Gastroesophageal sphincter (tissue), 4 donors: Measurements from ENCODE around the gene MED17. TPM values are rescaled to one million over a fixed set of nuclear protein-coding genes. Genes with fewer than 3 reads are reported as not detected.

Source experiments
- ATAC-seq: fragments of 150-250 bp; one replicate; pipeline ENCODE4 v1.9.1; 2016; ENCODE audit warnings: mild to moderate bottlenecking, moderate library complexity
- H3K27ac ChIP-seq, 4 donors: fragments of 200-600 bp; sonication (generic) in 3 of 4; 1 replicate in 3 of 4; 2 replicates in 1 of 4; pipeline ENCODE4 v1.5.1; 2016 to 2019
- H3K27me3 ChIP-seq: fragments of 200-600 bp; sonication (generic); one replicate; pipeline ENCODE4 v1.5.1; 2019
- H3K36me3 ChIP-seq, 2 donors: fragments of 200-600 bp; sonication (generic); one replicate each; pipeline ENCODE4 v1.5.1; 2019; ENCODE audit warnings: control low read depth in 1 of 2
- H3K4me1 ChIP-seq, 3 donors: fragments of 200-600 bp; sonication (generic); 1 replicate in 2 of 3; 2 replicates in 1 of 3; pipeline ENCODE4 v1.5.1; 2016 to 2019; ENCODE audit warnings: control low read depth in 2 of 3
- H3K4me3 ChIP-seq, 2 donors: fragments of 200-600 bp; sonication (generic); one replicate each; pipeline ENCODE4 v1.5.1; 2019; ENCODE audit warnings: mild to moderate bottlenecking in 1 of 2, moderate library complexity in 1 of 2
- H3K9me3 ChIP-seq, 3 donors: fragments of 200-600 bp; sonication (generic); one replicate each; pipeline ENCODE4 v1.5.1; 2017 to 2019; ENCODE audit warnings: control low read depth in 2 of 3
- EP300 ChIP-seq: sonication (generic); formaldehyde crosslinking; IDR thresholded peaks from one replicate; pipeline ENCODE4 v1.6.1; 2017; ENCODE audit warnings: antibody characterized with exemption, mild to moderate bottlenecking
- POLR2A ChIP-seq, 2 donors: fragments of 450-650 bp; IDR thresholded peaks; one replicate each; pipeline ENCODE4 v1.6.1; 2017; ENCODE audit warnings: antibody characterized with exemption in 2 of 2, mild to moderate bottlenecking in 2 of 2, moderate library complexity in 1 of 2
- POLR2AphosphoS5 ChIP-seq: sonication (generic); formaldehyde crosslinking; IDR thresholded peaks from one replicate; pipeline ENCODE4 v1.6.1; 2017; ENCODE audit warnings: antibody characterized with exemption
- WGBS, 2 donors: methylation state at CpG; one replicate each; pipeline ENCODE4 v1.1.5; 2018; ENCODE audit warnings: low coverage in 1 of 2; 5-methylcytosine and 5-hydroxymethylcytosine counted together
- total RNA-seq, 4 donors: library from RNA; depleted of rRNA; stranded (reverse); fragments of >200 nt; gene quantifications; one replicate each; pipeline ENCODE4 v1.1.0, GENCODE V29; 2016
- TF ChIP-seq, protein P1 (sequence below), 4 experiments: fragments of 200-600 bp in 2 of 4; fragments of 450-650 bp in 2 of 4; sonication (generic) in 1 of 4; IDR thresholded peaks; one replicate each; pipeline ENCODE4 v1.5.1; 2017 to 2019; ENCODE audit warnings: antibody characterized with exemption in 4 of 4, mild to moderate bottlenecking in 2 of 4, moderate library complexity in 2 of 4

Gene MED17
- total RNA-seq, 4 donors from 2014 or later = 27.1 to 29.7 (median 28.2) TPM

DNA sequence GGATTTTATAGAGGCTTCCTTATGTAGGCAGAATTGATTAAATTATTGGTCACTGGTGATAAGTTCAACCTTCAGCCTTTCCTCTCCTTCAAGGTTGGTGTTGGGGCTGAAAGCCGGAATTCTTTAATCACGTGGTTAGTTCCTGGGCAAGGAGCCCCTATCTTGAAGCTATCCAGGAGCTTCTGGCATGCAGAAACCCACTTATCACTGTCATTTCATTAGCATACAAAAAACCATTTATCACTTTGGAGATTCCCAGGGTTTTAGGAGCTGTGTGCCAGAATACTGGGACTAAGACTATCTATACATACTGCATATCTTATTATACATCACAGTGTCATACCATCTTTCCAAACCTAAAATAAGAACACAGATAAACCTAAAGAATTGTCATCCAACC is 18.5 kb upstream of the MED17 start:
- peaks cover 0 to 50% of the 10 kb centered on the region in 2 donors for H3K36me3 ChIP-seq
- ATAC-seq = no peak
- WGBS, 2 donors = 28% methylated on average over 2 of the region's 2 CpGs; no CpG with 5 or more reads in 1 of the 2 donors
- H3K9me3 ChIP-seq = no peaks in the 10 kb centered on the region
- H3K27ac ChIP-seq = no peak overlapping the region
- H3K4me3 ChIP-seq = no peak overlapping the region
- TF ChIP-seq POLR2AphosphoS5 (no peak), EP300 (no peak)
- no peaks in the 10 kb centered on the region for H3K27me3 ChIP-seq
- H3K4me1 ChIP-seq = no peaks in the 10 kb centered on the region

DNA sequence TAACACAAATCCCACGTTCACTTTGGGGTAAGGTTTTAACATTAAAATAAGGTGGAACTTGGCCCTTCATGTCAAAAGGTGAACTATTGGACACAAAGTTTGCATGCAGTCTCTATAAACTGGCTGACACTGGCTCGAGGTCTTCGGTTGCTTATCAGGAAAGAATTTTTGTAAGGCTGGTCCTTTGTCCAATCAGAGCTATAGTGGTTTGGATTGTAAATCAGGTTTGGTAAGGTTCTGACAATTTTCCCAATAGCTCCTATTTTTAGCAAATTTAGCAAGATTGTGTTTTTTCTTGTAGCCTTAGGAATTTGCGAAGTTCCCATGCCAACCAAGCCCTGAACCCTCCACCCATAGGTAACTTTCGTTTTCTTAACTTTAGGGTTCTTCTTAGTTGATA is 17.6 kb upstream of the MED17 start:
- Histone ChIP-seq H3K4me3 (no peak overlapping the region), H3K27ac (no peak overlapping the region), H3K27me3 (no peaks in the 10 kb centered on the region), H3K36me3 (peaks cover 0 to 40% of the 10 kb centered on the region in 2 donors), H3K9me3 (no peaks in the 10 kb centered on the region), H3K4me1 (no peaks in the 10 kb centered on the region)
- ATAC-seq = no peak
- TF ChIP-seq EP300 = no peak
- TF ChIP-seq POLR2A (IDR thresholded peaks at IDR 0.05) = no peak
- TF ChIP-seq, protein P1, sequence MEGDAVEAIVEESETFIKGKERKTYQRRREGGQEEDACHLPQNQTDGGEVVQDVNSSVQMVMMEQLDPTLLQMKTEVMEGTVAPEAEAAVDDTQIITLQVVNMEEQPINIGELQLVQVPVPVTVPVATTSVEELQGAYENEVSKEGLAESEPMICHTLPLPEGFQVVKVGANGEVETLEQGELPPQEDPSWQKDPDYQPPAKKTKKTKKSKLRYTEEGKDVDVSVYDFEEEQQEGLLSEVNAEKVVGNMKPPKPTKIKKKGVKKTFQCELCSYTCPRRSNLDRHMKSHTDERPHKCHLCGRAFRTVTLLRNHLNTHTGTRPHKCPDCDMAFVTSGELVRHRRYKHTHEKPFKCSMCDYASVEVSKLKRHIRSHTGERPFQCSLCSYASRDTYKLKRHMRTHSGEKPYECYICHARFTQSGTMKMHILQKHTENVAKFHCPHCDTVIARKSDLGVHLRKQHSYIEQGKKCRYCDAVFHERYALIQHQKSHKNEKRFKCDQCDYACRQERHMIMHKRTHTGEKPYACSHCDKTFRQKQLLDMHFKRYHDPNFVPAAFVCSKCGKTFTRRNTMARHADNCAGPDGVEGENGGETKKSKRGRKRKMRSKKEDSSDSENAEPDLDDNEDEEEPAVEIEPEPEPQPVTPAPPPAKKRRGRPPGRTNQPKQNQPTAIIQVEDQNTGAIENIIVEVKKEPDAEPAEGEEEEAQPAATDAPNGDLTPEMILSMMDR (IDR thresholded peaks at IDR 0.05) = no peak
- TF ChIP-seq POLR2AphosphoS5 = no peak
- WGBS, 2 donors = 77 to 90% methylated on average over 5 of the region's 5 CpGs

DNA sequence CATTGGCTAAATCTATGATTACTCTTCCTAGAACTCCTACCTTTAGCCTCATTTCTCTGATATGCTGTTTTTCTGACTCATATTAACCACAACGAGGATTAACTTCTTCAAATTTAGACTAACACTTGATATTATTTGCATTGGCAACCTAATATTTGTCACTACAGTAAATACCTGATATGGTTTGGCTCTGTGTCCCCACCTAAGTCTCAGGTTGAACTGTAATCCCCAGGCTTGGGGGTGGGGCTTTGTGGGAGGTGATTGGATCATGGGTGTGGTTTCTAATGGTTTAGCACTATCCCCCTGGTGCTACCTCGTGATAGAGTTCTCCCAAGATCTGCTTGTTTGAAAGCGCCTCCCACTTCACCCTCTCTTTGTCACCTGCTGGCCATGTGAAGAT is 17.1 kb upstream of the MED17 start:
- Histone ChIP-seq H3K9me3 (no peaks in the 10 kb centered on the region), H3K27ac (no peak overlapping the region), H3K4me3 (no peak overlapping the region), H3K36me3 (peaks cover 0 to 35% of the 10 kb centered on the region in 2 donors), H3K27me3 (no peaks in the 10 kb centered on the region), H3K4me1 (no peaks in the 10 kb centered on the region)
- ATAC-seq = no peak
- no peak for TF ChIP-seq POLR2A (IDR thresholded peaks at IDR 0.05)
- no peak for TF ChIP-seq POLR2AphosphoS5
- no peak for TF ChIP-seq EP300
- TF ChIP-seq, protein P1 (IDR thresholded peaks at IDR 0.05) = no peak
- WGBS, 2 donors = 63 to 72% methylated on average over 1 to 2 of the region's 3 CpGs

DNA sequence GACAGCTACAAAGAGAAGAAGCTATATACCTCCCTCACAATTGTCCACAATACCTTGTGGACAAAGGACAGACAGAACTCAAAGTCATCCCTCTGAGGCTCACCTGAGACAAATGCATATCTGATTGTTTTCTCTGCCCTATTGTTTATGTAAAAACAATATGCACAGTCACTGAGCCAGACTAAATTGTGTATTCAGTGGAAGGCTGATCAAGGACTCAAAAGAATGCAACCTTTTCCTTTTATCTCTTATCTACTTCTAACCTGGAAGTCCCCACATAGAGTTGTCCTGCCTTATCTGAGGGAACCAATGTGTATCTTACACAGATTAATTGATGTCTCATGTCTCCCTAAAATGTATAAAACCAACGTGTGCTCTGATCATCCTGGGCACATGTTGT is 13.9 kb upstream of the MED17 start:
- Histone ChIP-seq H3K9me3 (no peaks in the 10 kb centered on the region), H3K4me3 (no peak overlapping the region), H3K27ac (no peak overlapping the region), H3K27me3 (no peaks in the 10 kb centered on the region), H3K4me1 (no peaks in the 10 kb centered on the region), H3K36me3 (peaks cover 0 to 3% of the 10 kb centered on the region in 2 donors)
- 57% methylated on average over 1 of the region's 1 CpG; no CpG with 5 or more reads in 1 of the 2 donors for WGBS, 2 donors
- no peak for TF ChIP-seq POLR2A (IDR thresholded peaks at IDR 0.05)
- TF ChIP-seq, protein P1 (IDR thresholded peaks at IDR 0.05) = no peak
- no peak for TF ChIP-seq EP300
- no peak for TF ChIP-seq POLR2AphosphoS5
- no peak for ATAC-seq

DNA sequence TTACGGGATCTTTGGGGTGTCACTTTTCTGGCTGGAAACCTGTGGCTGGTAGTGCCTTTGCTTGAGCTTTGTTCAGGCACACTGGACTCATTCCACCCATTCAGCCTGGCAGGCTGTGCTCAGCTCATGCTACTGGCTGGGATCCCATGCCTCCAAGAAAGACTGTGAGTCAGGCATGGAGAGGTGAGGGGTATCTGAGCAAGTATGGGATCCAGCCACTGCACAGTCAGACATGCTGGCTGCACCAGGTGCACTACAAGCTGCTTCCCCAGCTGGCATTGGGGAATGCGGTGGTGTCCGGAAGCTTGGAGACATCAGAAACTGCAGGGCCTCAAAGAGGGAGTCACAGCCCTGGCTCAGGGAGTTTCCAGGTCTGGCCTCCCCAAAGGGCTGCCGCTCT is 12.0 kb upstream of the MED17 start:
- no peaks in the 10 kb centered on the region for H3K27me3 ChIP-seq
- TF ChIP-seq, protein P1 (IDR thresholded peaks at IDR 0.05) = no peak
- H3K36me3 ChIP-seq = no peaks in the 10 kb centered on the region
- no peaks in the 10 kb centered on the region for H3K4me1 ChIP-seq
- no peak overlapping the region for H3K4me3 ChIP-seq
- WGBS, 2 donors = 100% methylated on average over 1 of the region's 4 CpGs
- H3K27ac ChIP-seq = no peak overlapping the region
- H3K9me3 ChIP-seq = no peaks in the 10 kb centered on the region
- ATAC-seq = no peak
